HepG2 (cell line): ENCODE data around the gene AUTS2.

Experiments used
- CHD2 ChIP-seq: IDR thresholded peaks from 2 replicates; pipeline ENCODE4 v1.6.1; 2011; ENCODE audit warnings: low read depth, low read length, improper control_type of control experiment
- EP300 ChIP-seq, 3 experiments: sonication (generic) in 1 of 3; formaldehyde crosslinking in 1 of 3; IDR thresholded peaks; 2 replicates each; pipeline versions ENCODE4 v1.5.1 to v1.6.1; 2011 to 2020; ENCODE audit warnings: low read depth in 2 of 3, low read length in 2 of 3, borderline replicate concordance in 1 of 3, improper control_type of control experiment in 1 of 3, mild to moderate bottlenecking in 1 of 3, missing genetic modification reagents in 1 of 3, moderate library complexity in 1 of 3
- KDM1A ChIP-seq: IDR thresholded peaks from 2 replicates; pipeline ENCODE4 v1.6.1; 2016; ENCODE audit warnings: missing compliant biosample characterization
- KLF16 ChIP-seq, 2 experiments: sonication (generic) in 1 of 2; formaldehyde crosslinking in 1 of 2; IDR thresholded peaks; 2 replicates each; pipeline versions ENCODE4 v1.6.1 to v1.8.0; 2016 to 2023; ENCODE audit warnings: missing genetic modification reagents in 2 of 2, missing compliant biosample characterization in 1 of 2
- MAX ChIP-seq: IDR thresholded peaks from 2 replicates; pipeline ENCODE4 v1.6.1; 2012; ENCODE audit warnings: inconsistent platforms
- NFIC ChIP-seq: IDR thresholded peaks from 2 replicates; pipeline ENCODE4 v1.6.1; 2012; ENCODE audit warnings: mild to moderate bottlenecking, low read length, inconsistent platforms
- RAD21 ChIP-seq: fragments of 450-650 bp; formaldehyde crosslinking; IDR thresholded peaks from 2 replicates; pipeline ENCODE4 v1.5.0; 2020; ENCODE audit warnings: mild to moderate bottlenecking
- TAF1 ChIP-seq: sonication (generic); formaldehyde crosslinking; IDR thresholded peaks from 2 replicates; pipeline ENCODE4 v1.4.0; 2020; ENCODE audit warnings: missing genetic modification reagents
- TRIM24 ChIP-seq: sonication (generic); formaldehyde crosslinking; IDR thresholded peaks from 2 replicates; pipeline ENCODE4 v1.8.0; 2022; ENCODE audit warnings: mild to moderate bottlenecking, missing genetic modification reagents
- ZC3H13 ChIP-seq: sonication (generic); formaldehyde crosslinking; IDR thresholded peaks from 2 replicates; pipeline ENCODE4 v1.8.1; 2023; ENCODE audit warnings: mild to moderate bottlenecking, missing genetic modification reagents, moderate library complexity
- ZNF292 ChIP-seq: sonication (generic); formaldehyde crosslinking; IDR thresholded peaks from 2 replicates; pipeline ENCODE4 v1.8.1; 2022; ENCODE audit warnings: mild to moderate bottlenecking, low read depth, missing genetic modification reagents, borderline replicate concordance

- no peak for TF ChIP-seq ZC3H13 (CRISPR knock-in tag)
- no peak for TF ChIP-seq ZNF292 (CRISPR knock-in tag)
- no peak for TF ChIP-seq RAD21
- no peak for TF ChIP-seq MAX
- no peak for TF ChIP-seq NFIC
- TF ChIP-seq TRIM24 (CRISPR knock-in tag), result no peak
- TF ChIP-seq KLF16 (CRISPR knock-in tag; IDR thresholded peaks at IDR 0.05), result no peak
- TF ChIP-seq TAF1 (CRISPR knock-in tag), result no peak
- no peak for TF ChIP-seq KDM1A (CRISPR knock-in tag)
- no peak for TF ChIP-seq CHD2
- TF ChIP-seq EP300 (IDR thresholded peaks at IDR 0.05; ENCODE audit: low read depth in 2 of 2, low read length in 2 of 2), result no peak
- TF ChIP-seq EP300 (CRISPR knock-in tag; IDR thresholded peaks at IDR 0.05; ENCODE audit: borderline replicate concordance), result no peak
These were observed 643.4 kb downstream of the AUTS2 start for GRCh38 chr7:70241536-70242175.
